SK-N-DZ (cell line): ENCODE data around the gene WWC1.
"Not testable (repeated sequence)": the region's sequence is repeated elsewhere in the genome, so short reads cannot be mapped to it uniquely, and the experiment has no call there.

ENCODE experiments used
- DNase-seq: peaks from one replicate; pipeline ENCODE4 v3.0.0-alpha.2; 2015; ENCODE audit warnings: low spot score

The WWC1 gene

DNA sequence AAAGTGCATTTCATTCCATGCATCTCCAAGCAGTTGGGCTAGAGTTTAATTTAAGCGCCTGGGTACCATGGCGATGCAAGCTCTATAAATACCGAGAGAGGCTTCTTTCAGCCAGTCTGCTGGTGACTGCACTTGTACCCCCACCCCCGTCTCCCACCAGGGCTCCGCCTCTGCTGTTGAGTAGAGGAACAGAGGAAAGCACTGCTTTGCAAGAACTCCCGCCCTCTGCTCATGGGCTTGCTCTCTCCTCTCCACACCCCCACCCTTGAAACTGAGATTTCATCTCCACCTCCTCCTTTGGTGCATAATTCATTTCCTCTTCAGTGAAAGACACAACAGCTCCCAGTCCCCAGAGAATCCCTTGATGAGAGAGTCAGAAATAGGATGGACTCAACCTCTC lies 5.1 kb upstream of the WWC1 start:
- peak; percentile 46 for DNase-seq

GRCh38 chr5:168286863-168287262 lies 4.6 kb upstream of the WWC1 start:
- not testable (repeated sequence) for DNase-seq

DNA sequence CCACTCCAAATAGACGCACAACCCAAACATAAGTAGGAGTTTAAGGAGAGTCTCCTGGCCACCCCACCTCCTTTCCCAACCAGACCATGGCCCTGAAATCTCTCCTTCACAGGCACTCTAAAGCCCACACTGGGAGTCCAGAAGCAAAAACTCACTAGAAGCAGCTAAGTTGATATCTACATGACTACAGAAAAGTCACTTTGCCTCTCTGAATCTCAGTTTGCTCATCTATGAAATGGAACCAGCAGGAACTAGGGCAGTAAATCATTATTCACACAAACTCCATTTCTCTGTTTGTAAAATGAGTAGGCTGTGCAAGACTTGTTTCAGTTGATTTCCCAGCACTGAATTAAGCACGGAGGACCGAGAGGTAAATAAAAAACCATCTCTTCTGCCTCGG lies 4.1 kb upstream of the WWC1 start:
- DNase-seq: no peak

- no peak for DNase-seq
Measured at GRCh38 chr5:168288349-168289245, 2.8 kb upstream of the WWC1 start.

DNA sequence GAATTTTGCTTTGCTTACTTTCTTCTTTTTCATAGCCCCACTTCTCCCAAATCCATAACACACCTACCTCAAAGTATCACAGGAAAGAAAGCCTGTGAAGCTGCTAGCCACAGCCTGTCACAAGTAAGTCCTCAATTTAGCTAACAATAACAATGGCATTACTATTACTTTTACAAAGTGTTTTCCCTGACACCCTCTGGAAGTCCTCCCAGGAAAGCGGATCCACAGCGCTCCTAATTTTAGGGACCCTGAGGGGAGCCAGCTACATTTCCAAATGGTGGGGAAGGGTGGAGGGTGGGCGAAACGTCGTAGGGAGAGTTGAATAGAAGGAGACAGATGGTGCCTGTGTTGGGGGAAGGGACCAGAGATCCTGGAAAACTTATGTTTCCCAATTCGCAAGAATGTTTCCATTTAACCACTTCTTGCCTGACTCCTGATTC lies 523 bp upstream of the WWC1 start:
- DNase-seq: no peak

DNA sequence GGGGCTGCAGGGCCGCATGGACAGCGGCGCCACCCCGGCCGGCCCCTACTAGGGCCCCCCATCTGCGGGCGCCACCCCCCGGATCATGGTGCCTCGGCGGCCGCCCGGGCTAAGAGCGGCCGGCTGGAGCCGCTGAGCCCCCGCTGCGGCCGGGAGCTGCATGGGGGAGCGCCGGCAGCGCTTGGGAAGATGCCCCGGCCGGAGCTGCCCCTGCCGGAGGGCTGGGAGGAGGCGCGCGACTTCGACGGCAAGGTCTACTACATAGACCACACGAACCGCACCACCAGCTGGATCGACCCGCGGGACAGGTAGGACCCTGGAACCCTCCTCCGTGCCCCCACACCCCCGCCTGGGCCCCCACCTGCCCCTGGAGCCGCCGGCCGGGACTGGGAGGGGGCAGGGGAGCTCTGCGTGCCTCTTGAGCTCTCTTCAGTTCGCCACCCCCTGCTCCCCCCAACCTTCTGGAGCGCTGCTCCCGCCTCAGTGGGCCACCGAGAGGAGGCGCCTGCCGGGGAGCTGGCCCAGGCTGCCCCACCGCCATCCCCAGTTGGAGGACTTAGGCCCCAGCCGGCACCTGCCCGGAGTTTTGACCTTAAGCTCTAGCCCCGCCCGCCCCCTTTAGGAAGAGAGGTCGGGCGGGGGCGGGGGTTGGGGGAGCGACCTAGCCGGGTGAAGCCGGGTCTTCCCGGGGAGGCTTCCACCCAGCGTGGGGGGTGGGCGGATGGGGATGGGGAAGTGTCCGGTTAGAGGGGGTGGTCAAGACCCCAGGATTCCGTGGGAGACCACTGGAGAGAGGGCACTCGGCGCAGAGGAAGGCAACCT lies 730 bp downstream of the WWC1 start:
- peak; percentile 32 for DNase-seq

DNA sequence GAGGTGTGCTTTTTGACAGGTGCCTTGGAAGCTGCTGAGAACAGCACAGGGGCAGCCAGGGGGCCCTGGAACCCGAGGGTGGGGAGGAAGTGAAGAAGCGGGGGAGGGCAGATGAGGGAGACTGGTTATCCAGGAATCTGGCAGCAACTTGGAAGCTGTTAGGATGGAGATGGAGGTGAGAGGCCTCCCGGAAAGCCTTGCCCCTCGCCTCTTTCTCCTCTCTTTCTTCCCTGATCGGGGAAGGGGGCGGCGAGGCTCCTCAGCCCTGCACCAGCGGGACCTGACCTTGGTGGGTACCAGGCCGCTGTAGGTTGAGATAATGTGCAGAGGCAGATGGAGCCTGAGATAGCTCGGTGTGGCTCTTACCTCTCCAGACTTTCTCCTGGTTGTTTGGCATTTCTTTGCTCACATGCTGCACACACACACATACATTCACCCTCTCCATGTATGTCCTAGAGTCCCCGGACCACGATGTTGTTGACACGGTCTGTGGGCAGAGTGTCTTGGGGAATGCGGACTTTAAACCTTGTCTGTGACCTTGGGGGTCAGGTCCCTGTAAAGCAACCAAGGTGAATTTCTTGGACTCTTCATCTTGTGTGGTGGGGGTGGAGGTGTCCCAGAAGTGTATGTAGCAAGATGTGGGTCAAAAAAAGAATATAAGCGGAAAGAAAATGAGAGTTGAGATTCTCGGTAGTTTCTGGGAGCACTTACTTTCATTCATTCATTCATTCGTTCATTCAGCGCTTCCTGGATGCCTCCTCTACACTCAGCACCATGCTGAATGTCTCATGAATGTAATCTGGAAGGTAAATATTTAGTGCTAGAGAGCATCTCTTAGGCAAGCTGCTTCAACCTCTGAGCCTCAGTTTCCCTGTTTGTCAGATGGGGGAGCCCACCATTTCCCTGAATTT lies 1.6 kb downstream of the WWC1 start:
- peak; percentile 29 for DNase-seq

- DNase-seq: no peak
Measured at GRCh38 chr5:168295574-168296201, 4.2 kb downstream of the WWC1 start.

- DNase-seq: no peak
Measured at GRCh38 chr5:168296682-168297081, 5.2 kb downstream of the WWC1 start.

- DNase-seq: no peak
Measured at GRCh38 chr5:168298949-168299348, 7.5 kb downstream of the WWC1 start.

DNA sequence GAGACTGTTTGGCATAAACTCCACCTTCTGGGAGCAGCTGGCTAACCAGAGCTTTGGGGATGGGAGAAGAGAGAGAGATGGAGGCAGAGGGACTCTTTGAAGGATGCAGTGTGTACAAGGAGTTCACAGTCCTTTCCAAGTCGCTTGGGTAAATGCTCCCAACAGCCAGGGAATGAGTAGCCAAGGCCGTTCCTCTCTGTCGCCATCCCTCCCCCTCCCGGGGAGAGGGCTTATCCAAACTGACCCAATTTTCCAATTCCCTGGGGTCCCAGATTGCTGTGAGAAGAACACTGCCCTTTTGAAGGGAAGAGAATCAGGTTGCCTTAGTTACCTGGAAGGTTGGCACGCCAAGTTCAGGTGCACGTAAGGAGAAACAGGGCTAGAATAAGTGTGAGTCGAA lies 7.9 kb downstream of the WWC1 start:
- DNase-seq: no peak

- DNase-seq: peak; percentile 26
Measured at GRCh38 chr5:168300326-168301182, 9.1 kb downstream of the WWC1 start.

- no peak for DNase-seq
Measured at GRCh38 chr5:168301593-168302390, 10.3 kb downstream of the WWC1 start.

DNA sequence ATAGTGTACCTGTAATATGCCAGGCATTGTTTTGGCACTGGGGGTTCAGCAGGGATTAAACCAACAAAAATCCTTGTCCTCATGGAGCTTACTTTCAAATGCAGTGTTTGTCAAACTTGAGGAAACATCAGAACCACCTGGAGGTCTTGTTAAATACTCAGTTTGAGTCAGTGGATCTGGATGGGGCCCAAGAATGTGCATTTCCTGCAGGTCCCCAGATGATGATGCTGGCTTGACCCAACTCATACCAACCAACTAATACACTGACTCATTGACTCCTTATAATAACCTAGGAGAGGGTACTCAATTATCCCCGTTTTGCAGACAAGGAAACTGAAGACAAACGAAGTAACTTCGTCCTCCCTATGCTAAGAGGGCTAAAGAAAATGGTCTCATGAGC lies 11.3 kb downstream of the WWC1 start:
- DNase-seq: no peak

DNA sequence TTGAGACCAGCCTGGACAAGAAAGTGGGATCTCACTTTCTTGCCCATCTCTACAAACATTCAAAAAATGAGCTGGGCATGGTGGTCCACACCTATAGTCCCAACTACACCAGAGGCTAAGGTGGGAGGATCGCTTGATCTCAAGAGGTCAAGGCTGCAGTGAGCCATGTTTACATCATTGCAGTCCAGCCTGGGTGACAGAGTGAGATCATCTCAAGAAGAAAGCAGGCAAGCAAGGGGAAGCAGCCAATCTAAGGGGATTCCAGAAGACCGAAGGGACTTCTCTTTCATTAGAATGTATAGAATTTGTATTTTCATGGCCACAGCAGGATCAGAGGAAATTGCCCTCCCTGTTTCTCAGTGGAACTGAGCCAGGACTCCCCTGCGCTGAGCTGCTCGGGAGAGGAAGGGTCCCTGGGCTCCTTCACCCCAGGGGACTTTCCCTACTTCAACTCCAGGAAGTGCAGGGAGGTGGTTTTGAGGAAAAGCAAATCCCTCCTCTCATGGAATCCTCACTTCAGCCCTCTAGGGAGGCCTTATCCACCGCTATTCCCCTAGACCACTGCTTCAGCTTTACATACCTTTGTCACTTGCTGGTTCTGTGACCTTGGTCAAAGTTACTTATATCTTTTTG lies 12.1 kb downstream of the WWC1 start:
- no peak for DNase-seq

DNA sequence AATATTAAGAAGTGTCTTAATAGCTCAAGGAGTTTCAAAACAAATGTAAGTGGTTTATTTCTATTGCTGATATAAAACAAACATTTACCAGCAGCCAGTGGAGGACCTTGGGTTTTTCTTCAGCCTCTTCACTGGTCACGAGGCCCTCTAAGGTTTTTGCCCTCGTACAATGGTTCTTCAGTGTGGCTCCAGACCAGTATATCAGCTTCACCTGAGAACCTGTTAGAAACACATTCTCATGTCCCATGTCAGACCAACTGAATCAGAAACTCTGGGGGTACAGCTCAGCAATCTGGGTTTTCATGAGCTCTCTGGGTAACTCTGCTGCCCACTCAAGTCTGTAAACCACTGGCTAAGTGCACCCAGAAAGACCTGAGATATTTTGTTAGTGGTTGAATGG lies 12.9 kb downstream of the WWC1 start:
- DNase-seq: no peak

GRCh38 chr5:168305281-168305680 lies 13.8 kb downstream of the WWC1 start:
- no peak for DNase-seq

GRCh38 chr5:168307022-168307421 lies 15.6 kb downstream of the WWC1 start:
- DNase-seq: no peak
